ENCODE measurements around the gene PEAK1. TPM values are rescaled to one million over a fixed set of nuclear protein-coding genes. Genes with fewer than 3 reads are reported as not detected.

The PEAK1 gene
- total and polyA plus RNA-seq, 10 of the 15 experiments (the other 5 are each of a cell fraction or from before 2014, with no cell fraction given) = 0.62 to 24.2 (median 11.2) TPM

GRCh38 chr15:77123854-77124253 lies 296.1 kb downstream of the PEAK1 start:
- H3K4me1 ChIP-seq (ENCODE audit: control insufficient read depth, insufficient read depth, low read length) = peaks cover 12% of the 10 kb centered on the region
- ChIA-PET CTCF (interaction anchor here (1.0 to 12.0 kb wide), 4 partner anchors 50 to 419 kb away, joined by 3 to 361 read pairs (median 75); no protein-coding TSS in a partner anchor), SMC1A (ENCODE audit: uncharacterized antibody, unreplicated experiment) (interaction anchor here (0.6 to 12.1 kb wide), 6 partner anchors 12 to 419 kb away, joined by 3 to 365 read pairs (median 4); no protein-coding TSS in a partner anchor), RAD21 (ENCODE audit: unreplicated experiment) (interaction anchor here (13.0 kb wide), 1 partner anchor 59 kb away, joined by 272 read pairs; no protein-coding TSS in a partner anchor), POLR2A (no interaction called here)
- no peaks in the 10 kb centered on the region for H3K9me3 ChIP-seq (replicated peaks; ENCODE audit: control insufficient read depth, insufficient read depth, low read length)
- no peaks in the 10 kb centered on the region for H4K20me1 ChIP-seq (ENCODE audit: control insufficient read depth, insufficient read depth)
- FAIRE-seq (no peak), DNase-seq (ENCODE audit: low read depth, low spot score) (no peak), ATAC-seq (no peak)
- no peaks in the 10 kb centered on the region for H3K36me3 ChIP-seq (ENCODE audit: control insufficient read depth in 2 of 2, insufficient read depth in 2 of 2, low read length in 1 of 2)
- TF ChIP-seq RELB (IDR thresholded peaks at IDR 0.05; ENCODE audit: low read depth) = no peak
- TF ChIP-seq SUPT20H (IDR thresholded peaks at IDR 0.05; ENCODE audit: borderline replicate concordance, control insufficient read depth, low read depth, low read length) = no peak
- no peak for TF ChIP-seq NFIC (IDR thresholded peaks at IDR 0.05; ENCODE audit: low read depth, low read length)
- no peak for TF ChIP-seq CHD2 (IDR thresholded peaks at IDR 0.05; ENCODE audit: borderline replicate concordance, low read depth, low read length)
- in situ Hi-C loops (cut with MboI) (no loop called here), intact Hi-C loops (cut with micrococcal nuclease; ENCODE audit: unreplicated experiment) (no loop called here)
- no peaks in the 10 kb centered on the region for H3K79me2 ChIP-seq (ENCODE audit: control insufficient read depth, insufficient read depth, low read length)
- no peaks in the 10 kb centered on the region for H3K27me3 ChIP-seq (replicated peaks in 1 of 2; ENCODE audit: control insufficient read depth in 2 of 2, insufficient read depth in 2 of 2, low read length in 1 of 2)
- H3K4me2 ChIP-seq (ENCODE audit: control insufficient read depth, insufficient read depth) = no peak overlapping the region
- BruUV-seq (replicated peaks) = no TSS peak
- no peak overlapping the region for H3K4me3 ChIP-seq
- WGBS (ENCODE audit: insufficient coverage, insufficient replicate concordance, low lambda C conversion rate, missing lambda C conversion rate) = 100% methylated on average over 1 of the region's 1 CpG
- no peak overlapping the region for H2AFZ ChIP-seq (ENCODE audit: control insufficient read depth, low read depth, low read length)
- H3K9ac ChIP-seq (ENCODE audit: control insufficient read depth, insufficient read depth, low read length) = no peak overlapping the region
- no peak overlapping the region for H3K27ac ChIP-seq (ENCODE audit: control insufficient read depth, insufficient read depth)

- Histone ChIP-seq H3K27ac (ENCODE audit: control insufficient read depth, insufficient read depth) (no peak overlapping the region), H3K4me2 (ENCODE audit: control insufficient read depth, insufficient read depth) (peak overlapping the region; percentile 10; the same call in 1 of the 2 replicates), H4K20me1 (ENCODE audit: control insufficient read depth, insufficient read depth) (no peaks in the 10 kb centered on the region), H3K79me2 (ENCODE audit: control insufficient read depth, insufficient read depth, low read length) (no peaks in the 10 kb centered on the region), H3K4me3 (no peak overlapping the region), H3K27me3 (replicated peaks in 1 of 2; ENCODE audit: control insufficient read depth in 2 of 2, insufficient read depth in 2 of 2, low read length in 1 of 2) (no peaks in the 10 kb centered on the region), H3K9ac (ENCODE audit: control insufficient read depth, insufficient read depth, low read length) (no peak overlapping the region), H2AFZ (ENCODE audit: control insufficient read depth, low read depth, low read length) (no peak overlapping the region), H3K4me1 (ENCODE audit: control insufficient read depth, insufficient read depth, low read length) (peaks cover 12% of the 10 kb centered on the region), H3K9me3 (replicated peaks; ENCODE audit: control insufficient read depth, insufficient read depth, low read length) (no peaks in the 10 kb centered on the region), H3K36me3 (ENCODE audit: control insufficient read depth in 2 of 2, insufficient read depth in 2 of 2, low read length in 1 of 2) (no peaks in the 10 kb centered on the region)
- FAIRE-seq = no peak
- DNase-seq (ENCODE audit: low read depth, low spot score) = peak; percentile 9
- in situ Hi-C loops (cut with MboI) (no loop called here), intact Hi-C loops (cut with micrococcal nuclease; ENCODE audit: unreplicated experiment) (no loop called here)
- CTCF ChIA-PET = interaction anchor here (1.5 to 12.0 kb wide), 4 partner anchors 61 to 420 kb away, joined by 8 to 361 read pairs (median 148); no protein-coding TSS in a partner anchor
- SMC1A ChIA-PET (ENCODE audit: uncharacterized antibody, unreplicated experiment) = interaction anchor here (0.7 to 12.1 kb wide), 10 partner anchors 16 to 419 kb away, joined by 3 to 365 read pairs (median 4); no protein-coding TSS in a partner anchor
- WGBS (ENCODE audit: insufficient coverage, insufficient replicate concordance, low lambda C conversion rate, missing lambda C conversion rate) = 10% methylated on average over 2 of the region's 2 CpGs
- POLR2A ChIA-PET = interaction anchor here (1.0 to 1.5 kb wide), 2 partner anchors 8 to 57 kb away, joined by 3 to 5 read pairs; no protein-coding TSS in a partner anchor
- RAD21 ChIA-PET (ENCODE audit: unreplicated experiment) = interaction anchor here (2.4 to 13.0 kb wide), 3 partner anchors 61 to 420 kb away, joined by 9 to 272 read pairs (median 87); no protein-coding TSS in a partner anchor
- peak; percentile 80 for ATAC-seq
- no TSS peak for BruUV-seq (replicated peaks)
- TF ChIP-seq CBFB (IDR thresholded peaks at IDR 0.05; ENCODE audit: low read depth) (0 out of 2 replicates have a peak, but pooled peaks have one; percentile 18), ELK1 (IDR thresholded peaks at IDR 0.05; ENCODE audit: low read depth, low read length) (0 out of 2 replicates have a peak, but pooled peaks have one; percentile 14), CUX1 (IDR thresholded peaks at IDR 0.05; ENCODE audit: insufficient replicate concordance, low read depth, low read length) (peak; percentile 72), ZBED1 (IDR thresholded peaks at IDR 0.05; ENCODE audit: borderline replicate concordance) (no peak)
Measured at GRCh38 chr15:77122576-77122975, 297.3 kb downstream of the PEAK1 start.

All from GM12878 (cell line).